IPS DF 4.7 (cell line): ENCODE results near the gene PHGDH.

Source experiments
- DNase-seq: peaks from one replicate; pipeline ENCODE4 v3.0.0-alpha.2; 2013; ENCODE audit warnings: low spot score; ENCODE audit errors: extremely low read depth

The PHGDH gene

GRCh38 chr1:119787776-119788175, 76.0 kb downstream of the PHGDH start:
- DNase-seq, result no peak

GRCh38 chr1:119790451-119791198, 78.9 kb downstream of the PHGDH start:
- DNase-seq, result no peak

- no peak for DNase-seq
Measured at GRCh38 chr1:119791377-119791776, 79.6 kb downstream of the PHGDH start.
